Measurements from ENCODE around the gene IFFO2. TPM values are rescaled to one million over a fixed set of nuclear protein-coding genes. Genes with fewer than 3 reads are reported as not detected.

Gene IFFO2
- 10.0 and 12.7 TPM in 2 replicates for total RNA-seq

GRCh38 chr1:18956193-18957135 lies at the start of gene IFFO2:
IFFO2 (minus strand) TSS chr1:18956676; CDS start chr1:18956332, 344 bp downstream.

GRCh38 chr1:18902523-18903290 lies 53.8 kb downstream of the IFFO2 start, which contains the start of gene ALDH4A1:
ALDH4A1 (minus strand) TSS chr1:18902555; CDS start chr1:18902523, 32 bp downstream.

GRCh38 chr1:18859560-18859959 lies 96.9 kb downstream of the IFFO2 start, which contains the start of gene TAS1R2:
TAS1R2 (minus strand) TSS chr1:18859660; CDS start chr1:18859660, 0 bp downstream.

Other genes starting within 250 kb of the IFFO2 start
- not detected in 2 replicates for gene TAS1R2, start 97.0 kb downstream of the IFFO2 start, total RNA-seq
- 9.9 and 11.2 TPM in 2 replicates for gene ALDH4A1, start 54.1 kb downstream of the IFFO2 start, total RNA-seq

All from smooth muscle cell of the pulmonary artery (primary cell).